GM10266 (cell line): ENCODE measurements around the gene AP1G1.

ENCODE experiments used
- DNase-seq: peaks from one replicate; pipeline ENCODE4 v3.0.0; 2012; ENCODE audit errors: extremely low spot score
- TF ChIP-seq, protein P1 (sequence below): IDR thresholded peaks from 2 replicates; pipeline ENCODE4 v1.5.1; 2012; ENCODE audit warnings: mild to moderate bottlenecking, low read depth; ENCODE audit not compliant: control insufficient read depth, insufficient read depth; ENCODE audit errors: missing control alignments

Gene AP1G1

DNA sequence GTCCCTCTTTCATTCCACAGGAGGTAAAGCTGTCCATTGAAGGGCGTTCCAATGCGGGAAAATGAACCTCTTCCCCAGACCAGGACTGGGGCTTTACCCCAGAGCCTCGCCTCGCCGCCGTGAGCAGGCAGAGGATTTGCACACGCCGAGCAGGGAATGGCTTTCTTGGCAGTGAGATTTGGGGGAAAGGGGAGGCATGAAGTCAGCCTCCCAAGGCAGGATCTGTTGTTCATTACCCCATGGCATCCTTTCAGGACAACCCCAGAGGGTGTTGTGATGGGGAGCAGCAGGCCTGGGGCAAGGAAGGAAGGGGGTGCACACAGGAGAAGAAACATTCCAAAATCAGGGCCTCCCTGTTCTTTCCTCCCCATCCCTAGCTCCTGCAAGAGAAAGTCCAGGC, 43.1 kb upstream of the AP1G1 start:
- no peak for DNase-seq
- TF ChIP-seq, protein P1, sequence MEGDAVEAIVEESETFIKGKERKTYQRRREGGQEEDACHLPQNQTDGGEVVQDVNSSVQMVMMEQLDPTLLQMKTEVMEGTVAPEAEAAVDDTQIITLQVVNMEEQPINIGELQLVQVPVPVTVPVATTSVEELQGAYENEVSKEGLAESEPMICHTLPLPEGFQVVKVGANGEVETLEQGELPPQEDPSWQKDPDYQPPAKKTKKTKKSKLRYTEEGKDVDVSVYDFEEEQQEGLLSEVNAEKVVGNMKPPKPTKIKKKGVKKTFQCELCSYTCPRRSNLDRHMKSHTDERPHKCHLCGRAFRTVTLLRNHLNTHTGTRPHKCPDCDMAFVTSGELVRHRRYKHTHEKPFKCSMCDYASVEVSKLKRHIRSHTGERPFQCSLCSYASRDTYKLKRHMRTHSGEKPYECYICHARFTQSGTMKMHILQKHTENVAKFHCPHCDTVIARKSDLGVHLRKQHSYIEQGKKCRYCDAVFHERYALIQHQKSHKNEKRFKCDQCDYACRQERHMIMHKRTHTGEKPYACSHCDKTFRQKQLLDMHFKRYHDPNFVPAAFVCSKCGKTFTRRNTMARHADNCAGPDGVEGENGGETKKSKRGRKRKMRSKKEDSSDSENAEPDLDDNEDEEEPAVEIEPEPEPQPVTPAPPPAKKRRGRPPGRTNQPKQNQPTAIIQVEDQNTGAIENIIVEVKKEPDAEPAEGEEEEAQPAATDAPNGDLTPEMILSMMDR, result no peak

GRCh38 chr16:71848622-71849021, 40.0 kb upstream of the AP1G1 start:
- TF ChIP-seq, protein P1, result no peak

DNA sequence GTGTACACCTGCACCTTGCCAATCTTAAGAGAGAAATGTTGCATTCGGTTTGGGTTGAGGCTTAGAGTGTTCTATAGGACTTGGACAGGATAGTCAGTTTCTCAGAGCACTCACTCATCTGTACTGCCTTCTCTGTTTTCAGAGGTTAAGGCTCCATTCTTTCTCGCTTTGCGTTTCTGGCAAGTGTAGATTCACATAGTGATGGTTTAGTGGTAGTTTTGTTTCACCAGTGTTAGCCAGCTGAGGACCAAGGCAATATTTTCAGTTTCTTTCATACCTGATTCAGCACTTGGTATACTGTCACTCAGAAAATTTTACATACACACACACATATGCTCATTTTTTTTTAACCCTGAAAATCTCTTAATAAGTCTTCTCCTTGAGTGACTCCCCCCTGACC, 38.5 kb upstream of the AP1G1 start:
- DNase-seq, result no peak
- TF ChIP-seq, protein P1, result no peak

More at GRCh38 chr16:71848622-71849021, 40.0 kb upstream of the AP1G1 start:
- DNase-seq, result no peak

- DNase-seq, result no peak
- TF ChIP-seq, protein P1, result no peak
These were observed 37.8 kb upstream of the AP1G1 start for GRCh38 chr16:71846431-71846830.

GRCh38 chr16:71845639-71846430, 37.2 kb upstream of the AP1G1 start, which contains the start of gene ATXN1L:
Gene ATXN1L, plus strand, starts transcription at chr16:71845976. Its CDS starts 3,765 bp downstream, at chr16:71849741.
- peak; percentile 98 for DNase-seq
- TF ChIP-seq, protein P1, result no peak

DNA sequence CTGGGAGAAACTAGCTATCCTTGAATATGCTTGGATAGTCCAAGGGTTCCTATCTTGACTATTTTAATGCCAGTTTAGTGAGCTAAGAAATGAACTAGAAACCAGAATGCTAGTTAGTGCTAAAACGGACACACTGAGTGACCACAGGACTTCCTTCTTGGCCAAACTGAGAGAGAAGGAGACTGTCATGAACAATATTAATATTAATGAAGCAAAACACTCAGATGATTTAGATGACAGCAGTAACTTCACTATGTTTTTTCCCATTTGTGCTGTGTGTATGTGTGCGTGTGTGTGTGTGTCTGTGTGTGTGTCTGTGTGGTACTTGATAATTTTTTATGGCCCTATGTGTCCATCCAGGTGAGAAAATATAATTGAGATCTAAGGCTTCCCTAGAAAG, 34.9 kb upstream of the AP1G1 start:
- TF ChIP-seq, protein P1, result no peak

GRCh38 chr16:71840052-71840451, 31.4 kb upstream of the AP1G1 start:
- DNase-seq, result no peak
- TF ChIP-seq, protein P1, result no peak

More for the DNA sequence above, 34.9 kb upstream of the AP1G1 start:
- DNase-seq, result no peak
